Epithelial cell of proximal tubule (primary cell): ENCODE data around the gene ULK2. TPM values are rescaled to one million over a fixed set of nuclear protein-coding genes. Genes with fewer than 3 reads are reported as not detected.

Experiments
- DNase-seq: peaks from one replicate; pipeline ENCODE4 v3.0.0-alpha.2; 2011; ENCODE audit warnings: low read depth
- H3K4me3 ChIP-seq: 2 replicates; pipeline ENCODE4 v1.5.1; 2011; ENCODE audit warnings: low read depth, mild to moderate bottlenecking, low read length
- total RNA-seq: library from RNA; depleted of rRNA; stranded (reverse); fragments of >200 nt; gene quantifications from 2 replicates; pipeline ENCODE4 v1.2.3, GENCODE V29; 2015
- TF ChIP-seq, protein P1 (sequence below): conservative IDR thresholded peaks from 2 replicates; pipeline ENCODE4 v1.5.1; 2012; ENCODE audit warnings: low read depth, mild to moderate bottlenecking, low read length

ULK2 gene
- 14.1 and 14.4 TPM in 2 replicates for total RNA-seq

DNA sequence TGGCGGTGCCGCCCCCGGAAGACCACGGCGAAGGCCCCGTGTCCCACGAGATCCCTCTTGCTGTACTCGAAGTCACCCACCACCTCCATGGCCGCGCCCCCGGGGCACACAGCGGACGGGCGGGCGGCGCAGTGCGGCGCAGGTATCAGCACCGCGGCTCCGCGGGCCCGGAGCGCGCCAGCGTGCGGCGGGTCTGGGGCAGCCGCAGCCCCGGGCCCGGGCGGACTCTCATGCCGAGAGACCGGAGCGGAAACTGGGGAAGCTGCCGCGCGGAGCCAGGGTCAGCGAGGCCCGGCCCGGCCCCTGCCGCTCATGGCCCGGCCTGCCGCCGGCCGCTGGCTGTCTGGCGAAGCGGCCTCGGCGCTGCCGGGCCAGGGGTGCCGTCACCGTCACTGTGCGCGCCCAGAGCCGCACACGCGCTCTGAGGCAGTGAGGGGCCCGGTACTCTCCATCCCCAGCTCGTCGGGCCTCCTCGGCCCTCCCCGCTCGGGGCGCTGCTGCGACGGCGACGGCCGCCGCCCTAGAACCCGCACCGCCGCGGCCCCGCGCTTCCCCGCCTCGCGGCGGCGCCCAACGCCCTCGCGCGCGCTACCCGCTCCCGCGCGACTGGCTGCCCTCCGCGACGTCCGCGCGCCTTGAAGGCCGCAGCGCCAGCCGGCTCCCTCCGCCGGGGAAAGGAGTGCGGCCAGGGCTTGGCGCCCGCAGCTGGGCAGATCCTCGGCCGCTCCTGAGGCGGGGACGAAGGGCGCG is at the start of gene ULK2:
Gene ULK2, minus strand, starts transcription at position 608 of the 750 bp plus-strand sequence. Its CDS starts 519 bp downstream, at position 89.
- TF ChIP-seq, protein P1, sequence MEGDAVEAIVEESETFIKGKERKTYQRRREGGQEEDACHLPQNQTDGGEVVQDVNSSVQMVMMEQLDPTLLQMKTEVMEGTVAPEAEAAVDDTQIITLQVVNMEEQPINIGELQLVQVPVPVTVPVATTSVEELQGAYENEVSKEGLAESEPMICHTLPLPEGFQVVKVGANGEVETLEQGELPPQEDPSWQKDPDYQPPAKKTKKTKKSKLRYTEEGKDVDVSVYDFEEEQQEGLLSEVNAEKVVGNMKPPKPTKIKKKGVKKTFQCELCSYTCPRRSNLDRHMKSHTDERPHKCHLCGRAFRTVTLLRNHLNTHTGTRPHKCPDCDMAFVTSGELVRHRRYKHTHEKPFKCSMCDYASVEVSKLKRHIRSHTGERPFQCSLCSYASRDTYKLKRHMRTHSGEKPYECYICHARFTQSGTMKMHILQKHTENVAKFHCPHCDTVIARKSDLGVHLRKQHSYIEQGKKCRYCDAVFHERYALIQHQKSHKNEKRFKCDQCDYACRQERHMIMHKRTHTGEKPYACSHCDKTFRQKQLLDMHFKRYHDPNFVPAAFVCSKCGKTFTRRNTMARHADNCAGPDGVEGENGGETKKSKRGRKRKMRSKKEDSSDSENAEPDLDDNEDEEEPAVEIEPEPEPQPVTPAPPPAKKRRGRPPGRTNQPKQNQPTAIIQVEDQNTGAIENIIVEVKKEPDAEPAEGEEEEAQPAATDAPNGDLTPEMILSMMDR = no peak

DNA sequence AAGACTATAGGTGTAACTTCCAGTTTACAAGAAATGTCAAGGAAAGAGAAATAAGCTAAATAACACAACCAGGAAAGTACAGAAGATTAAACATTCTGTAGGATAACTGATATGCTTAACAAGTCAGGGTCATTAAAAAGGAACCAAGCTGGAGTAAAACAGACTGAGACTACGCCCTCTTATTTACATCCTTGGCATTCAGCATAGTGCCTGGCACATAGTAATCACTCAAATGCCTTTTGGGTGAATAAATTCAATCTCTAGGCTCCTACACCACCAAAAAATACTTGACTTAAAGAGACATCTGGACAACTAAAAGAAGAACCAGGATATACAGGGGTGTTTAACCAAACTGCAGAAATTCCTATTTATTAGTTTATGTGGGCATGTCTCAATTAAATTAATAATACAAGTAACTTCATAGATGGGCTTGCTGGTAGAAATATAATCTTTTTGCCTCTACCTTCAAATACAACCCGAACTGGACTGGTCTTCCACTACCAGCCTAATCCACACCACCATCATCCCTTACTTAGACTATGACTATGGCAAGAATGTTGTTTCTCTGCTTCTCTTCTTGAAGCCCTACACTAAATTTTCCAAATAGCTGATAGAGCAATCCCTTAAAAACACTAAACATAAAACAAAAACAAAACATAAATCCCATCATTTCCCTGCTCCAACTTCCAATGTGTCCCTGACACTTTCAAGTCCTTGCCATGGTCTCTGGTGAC is 47.7 kb upstream of the ULK2 start:
- TF ChIP-seq, protein P1 = no peak

More for the DNA sequence above, at the start of gene ULK2:
- peak within 1 kb of the TSS; percentile 72 for H3K4me3 ChIP-seq
- DNase-seq = no peak

DNA sequence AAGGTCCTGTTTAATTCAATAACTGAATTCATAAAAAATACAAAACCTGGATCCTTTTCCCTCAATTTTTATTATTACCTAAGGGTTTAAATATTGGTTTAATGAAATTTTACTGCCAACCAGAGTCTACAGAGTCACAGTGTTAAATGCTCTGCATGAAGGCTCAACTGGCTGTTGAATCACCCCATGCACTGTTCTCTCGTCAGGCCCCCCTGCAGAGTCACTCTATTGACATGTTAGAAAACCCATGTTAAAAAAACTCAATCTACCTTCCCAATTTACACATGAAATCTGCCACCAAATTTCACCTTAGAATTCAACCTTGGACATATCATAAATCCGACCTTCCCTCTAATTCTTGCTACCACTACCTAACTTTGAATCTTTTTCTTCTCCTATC is 43.3 kb upstream of the ULK2 start:
- no peak for DNase-seq
- H3K4me3 ChIP-seq = no peak overlapping the region
- TF ChIP-seq, protein P1 = no peak

More for the DNA sequence above, 47.7 kb upstream of the ULK2 start:
- no peak overlapping the region for H3K4me3 ChIP-seq
- no peak for DNase-seq

DNA sequence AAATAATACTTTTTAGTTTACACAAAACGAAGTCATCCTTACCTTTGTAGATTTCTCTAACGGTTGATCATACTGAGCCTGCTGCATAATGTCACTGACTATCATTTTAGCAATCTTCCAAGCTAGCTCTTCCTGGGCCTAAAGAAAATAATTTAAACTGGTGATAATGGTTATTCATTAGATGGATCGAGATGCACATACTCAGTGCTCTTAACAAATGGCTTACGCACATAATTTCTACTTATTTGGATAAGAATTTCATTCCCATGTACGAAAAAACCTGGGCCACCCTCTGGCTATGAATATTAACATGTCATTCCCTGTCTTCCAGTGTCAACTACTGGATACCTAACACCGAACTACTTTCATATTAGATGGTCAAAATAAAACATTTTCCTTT is 41.4 kb upstream of the ULK2 start:
- no peak for DNase-seq
- TF ChIP-seq, protein P1 = no peak
- H3K4me3 ChIP-seq = no peak overlapping the region

DNA sequence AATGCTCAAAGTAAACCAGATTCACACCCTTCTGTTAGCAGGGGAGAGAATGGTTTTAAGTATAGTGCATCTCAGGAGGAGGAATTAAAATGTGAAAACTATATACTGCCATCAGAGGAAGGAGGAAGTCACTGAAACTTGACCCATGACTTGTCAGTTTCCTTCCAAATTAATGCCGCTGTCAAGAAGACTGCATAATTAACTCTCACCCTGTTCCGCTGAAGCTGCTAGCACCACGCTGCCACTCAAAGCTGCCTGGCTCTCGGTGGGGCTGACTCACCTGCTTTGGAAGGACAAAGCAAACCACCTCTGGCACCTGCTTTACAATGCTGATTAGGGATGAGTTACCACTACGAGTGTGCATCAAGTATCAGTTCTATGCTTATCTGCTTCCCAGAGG is 37.8 kb upstream of the ULK2 start:
- H3K4me3 ChIP-seq = no peak overlapping the region
- no peak for DNase-seq
- TF ChIP-seq, protein P1 = no peak

DNA sequence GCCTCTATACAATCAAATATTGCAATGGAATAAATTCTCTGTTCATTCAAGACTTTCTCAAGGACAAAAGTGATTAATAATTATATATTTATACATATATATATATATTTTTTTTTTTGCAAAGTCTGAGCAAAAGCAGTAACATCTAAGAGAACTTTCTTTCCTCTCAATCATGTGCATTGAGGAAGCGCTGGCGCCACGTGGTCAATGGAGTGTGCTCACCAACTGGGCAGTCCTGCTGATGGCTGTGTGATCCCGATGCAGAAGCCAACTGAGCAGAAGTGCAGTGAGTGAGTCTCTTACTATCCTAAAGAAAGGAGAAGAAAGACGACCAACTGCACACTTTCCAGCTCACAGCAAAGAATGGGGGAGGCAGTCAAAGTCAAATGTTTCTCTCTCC is 37.2 kb upstream of the ULK2 start:
- DNase-seq = no peak
- TF ChIP-seq, protein P1 = no peak
- H3K4me3 ChIP-seq = no peak overlapping the region
